Body of pancreas (tissue), 4 donors: ENCODE measurements around the gene RIPK3. TPM values are rescaled to one million over a fixed set of nuclear protein-coding genes. Genes with fewer than 3 reads are reported as not detected.

Source experiments
- ATAC-seq: fragments of 150-250 bp; one replicate; pipeline ENCODE4 v1.9.1; 2016
- DNase-seq, 4 donors: peaks; one replicate each; pipeline ENCODE4 v3.0.0-alpha.2; 2019
- H3K27ac ChIP-seq, 4 donors: fragments of 200-600 bp; sonication (generic); 1 replicate in 3 of 4; 2 replicates in 1 of 4; pipeline versions ENCODE4 v1.5.1 to v1.6.1; 2016 to 2019; ENCODE audit warnings: mild to moderate bottlenecking in 1 of 4, mixed read lengths in 1 of 4, moderate library complexity in 1 of 4
- H3K27me3 ChIP-seq, 2 donors: fragments of 200-600 bp; sonication (generic); one replicate each; pipeline ENCODE4 v1.6.0; 2016; ENCODE audit warnings: mild to moderate bottlenecking in 1 of 2
- H3K36me3 ChIP-seq, 2 donors: fragments of 200-600 bp; sonication (generic); replicated peaks in 1 of 2; 2 replicates each; pipeline ENCODE4 v1.5.1; 2016; ENCODE audit warnings: low read depth in 2 of 2; ENCODE audit not compliant: insufficient read depth in 1 of 2
- H3K4me1 ChIP-seq: fragments of 200-600 bp; sonication (generic); one replicate; pipeline ENCODE4 v1.6.0; 2016
- H3K4me3 ChIP-seq, 2 donors: fragments of 200-600 bp; sonication (generic); 1 replicate in 1 of 2; 2 replicates in 1 of 2; pipeline ENCODE4 v1.5.1; 2016 to 2019
- H3K9me3 ChIP-seq, 3 donors: fragments of 200-600 bp; sonication (generic); 1 replicate in 2 of 3; 2 replicates in 1 of 3; pipeline ENCODE4 v1.5.1; 2016
- CTCF ChIP-seq, 7 experiments: fragments of 450-650 bp in 4 of 7; fragments of 200-600 bp in 3 of 7; sonication (generic) in 3 of 7; IDR thresholded peaks; one replicate each; pipeline ENCODE4 v1.5.1; 2016 to 2019; ENCODE audit warnings: antibody characterized with exemption in 7 of 7
- POLR2A ChIP-seq, 3 donors: fragments of 450-650 bp; IDR thresholded peaks; one replicate each; pipeline ENCODE4 v1.6.1; 2016; ENCODE audit warnings: antibody characterized with exemption in 3 of 3, mild to moderate bottlenecking in 2 of 3
- WGBS, 2 donors: methylation state at CpG; one replicate each; pipeline ENCODE4 v1.1.5; 2017; 5-methylcytosine and 5-hydroxymethylcytosine counted together
- intact Hi-C: fragments of 100-400 bp; cut with DNase I; formaldehyde crosslinking; loops from one replicate; pipeline ENCODE4 v1.15.1; 2023
- total RNA-seq, 2 donors: library from RNA; depleted of rRNA; stranded (reverse); fragments of >200 nt; gene quantifications; one replicate each; pipeline ENCODE4 v1.1.0, GENCODE V29; 2016

Gene RIPK3
- total RNA-seq, 2 donors from 2014 or later = 6.0 to 9.9 TPM

DNA sequence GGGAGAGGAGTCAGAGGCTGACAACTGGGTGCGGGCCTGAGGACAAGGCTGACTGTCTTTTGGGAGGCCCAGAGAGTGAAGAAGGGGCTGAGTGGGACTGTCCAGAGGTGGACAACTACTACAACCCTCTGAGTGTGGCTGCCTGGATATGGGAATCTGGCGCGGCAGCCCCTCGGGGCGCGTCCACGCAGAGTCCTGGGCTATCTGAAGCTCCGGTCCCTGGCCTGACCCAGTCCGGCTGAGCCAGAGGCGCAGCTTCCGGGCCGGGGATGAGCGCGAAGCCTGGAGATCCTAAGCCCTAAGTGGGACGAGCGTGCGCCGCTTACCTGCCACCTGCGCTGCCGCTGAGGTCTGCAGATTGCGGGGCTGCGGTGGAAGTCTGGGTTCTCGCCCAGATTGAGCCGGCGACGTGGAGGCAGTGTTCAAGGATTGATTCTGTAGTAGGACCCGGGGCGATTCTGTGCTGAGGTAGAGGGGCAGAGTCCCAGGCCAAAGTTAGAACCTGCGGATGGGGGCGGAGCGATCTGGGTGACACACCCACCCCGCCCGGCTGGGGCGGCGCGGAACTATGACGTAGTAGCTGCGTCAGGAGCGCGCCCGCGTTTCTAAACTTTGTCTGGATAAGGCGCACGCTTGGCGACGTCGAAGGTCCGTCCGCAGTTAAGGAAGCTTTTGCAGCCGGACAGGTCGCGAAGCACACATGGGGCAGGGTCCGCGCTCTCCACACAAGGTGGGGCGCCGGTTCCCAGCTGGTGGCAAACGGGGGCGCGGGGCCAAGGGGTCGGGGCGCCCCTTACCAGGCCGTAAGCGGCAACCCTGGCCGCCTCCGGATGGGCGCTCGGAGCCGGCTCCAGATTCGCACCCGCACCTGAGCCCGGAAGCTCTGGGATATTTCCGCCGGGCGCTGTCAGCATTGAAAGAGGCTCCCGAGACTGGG is 40.3 kb downstream of the RIPK3 start, which contains the start of the genes DHRS1 and NOP9:
Gene DHRS1, minus strand, starts transcription at position 526 of the 937 bp plus-strand sequence. CDS start 674 bp downstream, outside the sequence.
Gene NOP9, plus strand, starts transcription at position 596 of the 937 bp plus-strand sequence. Its CDS starts 105 bp downstream, at position 701.
- intact Hi-C loops = no loop called here
- Histone ChIP-seq H3K4me3 (peak within 1 kb of the TSS; percentile 89 to 95), H3K36me3 (peaks cover 6 to 24% of the 10 kb centered on the region in 2 donors), H3K9me3 (no peaks in the 10 kb centered on the region), H3K4me1 (peaks cover 45% of the 10 kb centered on the region), H3K27ac (peak within 1 kb of the TSS; percentile 61 to 91 (median 85)), H3K27me3 (no peaks in the 10 kb centered on the region)
- WGBS, 2 donors = 0% methylated on average over 2 to 70 of the region's 75 CpGs
- DNase-seq (peak; percentile 91 to 94 (median 93)), ATAC-seq (peak; percentile 95)
- TF ChIP-seq CTCF (IDR thresholded peaks at IDR 0.05) (peak in 2 of 7 experiments; percentile 12 to 16), POLR2A (IDR thresholded peaks at IDR 0.05) (peak in 2 of 3 donors; percentile 74 to 82)

DNA sequence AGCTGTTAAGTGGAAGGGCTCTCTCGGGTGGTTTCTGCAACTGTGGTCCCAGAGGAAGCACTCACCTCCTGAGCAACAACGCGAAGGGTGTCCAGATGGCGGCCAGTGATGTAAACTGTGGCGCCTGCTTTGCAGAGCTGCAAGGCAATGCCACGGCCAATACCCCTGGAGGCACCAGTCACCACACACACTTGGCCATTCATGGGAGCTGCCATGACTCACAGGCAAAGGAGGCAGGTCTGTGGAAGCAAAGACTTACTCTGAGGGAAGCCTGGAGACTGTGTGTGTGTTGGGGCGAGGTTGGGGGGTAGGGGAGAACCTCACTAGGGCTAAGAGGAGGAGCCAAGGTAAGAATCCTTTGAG is 40.9 kb downstream of the RIPK3 start:
- DNase-seq = peak in 1 of 4 donors; percentile 32
- Histone ChIP-seq H3K9me3 (no peaks in the 10 kb centered on the region), H3K27ac (peak overlapping the region; percentile 61 to 91 (median 85)), H3K4me3 (peak overlapping the region; percentile 89 to 95), H3K4me1 (peaks cover 45% of the 10 kb centered on the region), H3K36me3 (peaks cover 0 to 18% of the 10 kb centered on the region in 2 donors), H3K27me3 (no peaks in the 10 kb centered on the region)
- peak; percentile 6 for ATAC-seq
- intact Hi-C loops = no loop called here
- 17 to 25% methylated on average over 7 of the region's 7 CpGs for WGBS, 2 donors
- TF ChIP-seq CTCF (IDR thresholded peaks at IDR 0.05) (no peak), POLR2A (IDR thresholded peaks at IDR 0.05) (no peak)

- peaks cover 45% of the 10 kb centered on the region for H3K4me1 ChIP-seq
- TF ChIP-seq CTCF (IDR thresholded peaks at IDR 0.05) = peak; percentile 18 to 69 (median 47)
- no peak for TF ChIP-seq POLR2A (IDR thresholded peaks at IDR 0.05)
- no peaks in the 10 kb centered on the region for H3K9me3 ChIP-seq
- peak overlapping the region in 2 of 4 donors; percentile 20 to 22 for H3K27ac ChIP-seq
- H3K27me3 ChIP-seq = no peaks in the 10 kb centered on the region
- H3K4me3 ChIP-seq = no peak overlapping the region
- peaks cover 0 to 6% of the 10 kb centered on the region in 2 donors for H3K36me3 ChIP-seq
- DNase-seq (no peak), ATAC-seq (no peak)
- intact Hi-C loops = no loop called here
- 26 to 27% methylated on average over 5 of the region's 5 CpGs for WGBS, 2 donors
These were observed 42.4 kb downstream of the RIPK3 start for GRCh38 chr14:24297190-24297964.

DNA sequence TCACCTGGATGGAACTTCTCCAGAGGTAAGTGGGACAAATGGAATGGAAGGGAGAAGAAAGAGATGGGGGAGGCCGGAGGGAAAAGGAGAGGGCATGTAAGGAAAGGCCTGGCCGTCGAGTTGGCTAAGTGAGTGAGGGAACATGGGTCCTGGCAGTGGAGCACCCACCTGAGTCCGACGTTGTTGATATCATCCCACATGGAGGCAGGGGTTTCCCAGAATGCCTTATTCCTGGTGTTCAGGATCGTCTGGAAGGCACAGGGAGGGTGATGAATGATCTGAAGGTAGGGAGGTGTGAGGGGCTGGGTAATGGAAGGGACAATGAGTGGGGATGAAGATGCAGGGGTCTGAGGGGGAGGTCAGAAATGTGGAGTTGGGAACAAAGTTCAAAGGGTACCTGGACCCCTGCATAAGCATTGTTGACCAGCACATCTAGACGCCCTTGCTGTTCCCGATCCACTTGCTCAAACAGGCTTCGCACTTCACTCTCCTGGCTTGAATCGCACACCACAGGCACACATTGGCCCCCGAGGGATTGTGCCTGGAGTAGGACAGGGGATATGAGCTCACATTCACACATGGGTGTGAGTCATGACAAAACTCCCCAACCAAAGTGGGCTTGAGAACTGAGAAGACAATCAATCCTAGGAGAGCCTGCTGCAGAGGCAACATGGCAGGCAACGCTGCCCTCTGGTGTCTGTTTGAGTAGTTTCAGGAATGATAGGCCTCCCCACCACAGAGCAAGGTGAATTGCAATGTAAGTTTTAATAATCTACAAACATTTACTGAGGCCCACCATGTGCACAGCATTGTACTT is 43.2 kb downstream of the RIPK3 start:
- Histone ChIP-seq H3K27ac (peak overlapping the region in 2 of 4 donors; percentile 20 to 22), H3K9me3 (no peaks in the 10 kb centered on the region), H3K36me3 (no peaks in the 10 kb centered on the region), H3K27me3 (no peaks in the 10 kb centered on the region), H3K4me1 (peaks cover 43% of the 10 kb centered on the region), H3K4me3 (no peak overlapping the region)
- peak; percentile 67 to 75 (median 71) for DNase-seq
- peak; percentile 56 for ATAC-seq
- 59 to 64% methylated on average over 12 of the region's 12 CpGs for WGBS, 2 donors
- intact Hi-C loops = no loop called here
- TF ChIP-seq CTCF (IDR thresholded peaks at IDR 0.05) (peak; percentile 57 to 85 (median 75)), POLR2A (IDR thresholded peaks at IDR 0.05) (no peak)
